Breast epithelium (tissue), 3 donors: Measurements from ENCODE around the gene SLC12A7.

Experiments
- CTCF ChIP-seq, 3 donors: fragments of 450-650 bp; IDR thresholded peaks; one replicate each; pipeline ENCODE4 v1.5.1; 2016 to 2017; ENCODE audit warnings: antibody characterized with exemption in 3 of 3, mild to moderate bottlenecking in 3 of 3, moderate library complexity in 3 of 3
- POLR2A ChIP-seq: fragments of 450-650 bp; IDR thresholded peaks from one replicate; pipeline ENCODE4 v1.6.1; 2016; ENCODE audit warnings: antibody characterized with exemption, mild to moderate bottlenecking, moderate library complexity

DNA sequence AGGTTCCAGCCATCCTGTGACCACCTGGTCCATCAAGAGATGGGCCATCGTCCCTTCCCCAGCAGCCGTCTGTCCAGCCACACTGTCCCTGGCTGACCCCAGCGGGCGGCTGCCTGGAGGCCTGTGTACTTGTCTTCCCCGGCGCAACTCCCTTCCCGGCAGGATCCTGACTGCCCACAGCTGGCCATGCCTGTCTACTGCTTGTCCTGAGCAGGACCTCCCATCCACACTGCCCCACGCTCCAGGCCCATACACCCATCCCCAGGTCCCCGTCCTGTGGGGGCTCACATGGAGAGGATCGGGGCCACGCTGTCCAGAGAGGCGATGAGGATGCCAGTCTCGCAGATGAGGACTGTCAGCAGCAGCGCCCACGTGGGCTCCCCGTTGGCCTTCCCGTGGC, 35.5 kb downstream of the SLC12A7 start:
- TF ChIP-seq POLR2A, result no peak
- no peak for TF ChIP-seq CTCF (IDR thresholded peaks at IDR 0.05)
